CD4-positive, alpha-beta T cell treated with Interleukin-21 for 1 hour (primary cell): Measurements from ENCODE around the gene PPFIA4.

Experiments used
- DNase-seq: peaks from one replicate; pipeline ENCODE4 v3.0.0-alpha.2; 2020

Gene PPFIA4

GRCh38 chr1:203060115-203060514 is 33.8 kb downstream of the PPFIA4 start:
- no peak for DNase-seq

GRCh38 chr1:203063287-203063686 is 37.0 kb downstream of the PPFIA4 start:
- DNase-seq, result no peak

- DNase-seq, result no peak
Measured at GRCh38 chr1:203065191-203065590, 38.9 kb downstream of the PPFIA4 start.

- DNase-seq, result no peak
Measured at GRCh38 chr1:203065986-203066385, 39.7 kb downstream of the PPFIA4 start.

GRCh38 chr1:203066965-203067364 is 40.7 kb downstream of the PPFIA4 start:
- DNase-seq, result no peak

- DNase-seq, result no peak
Measured at GRCh38 chr1:203069030-203069747, 42.9 kb downstream of the PPFIA4 start.

GRCh38 chr1:203072002-203072602 is 45.8 kb downstream of the PPFIA4 start:
- DNase-seq, result no peak

GRCh38 chr1:203072911-203073310 is 46.6 kb downstream of the PPFIA4 start:
- DNase-seq, result no peak

- DNase-seq, result no peak
Measured at GRCh38 chr1:203073469-203073868, 47.2 kb downstream of the PPFIA4 start.

GRCh38 chr1:203074610-203075009 is 48.3 kb downstream of the PPFIA4 start:
- no peak for DNase-seq

- DNase-seq, result no peak
Measured at GRCh38 chr1:203075236-203076030, 49.1 kb downstream of the PPFIA4 start.

GRCh38 chr1:203076031-203076511 is 49.8 kb downstream of the PPFIA4 start:
- DNase-seq, result no peak

- no peak for DNase-seq
Measured at GRCh38 chr1:203077367-203077766, 51.1 kb downstream of the PPFIA4 start.

- DNase-seq, result no peak
Measured at GRCh38 chr1:203077956-203078355, 51.7 kb downstream of the PPFIA4 start.

GRCh38 chr1:203078478-203078877 is 52.2 kb downstream of the PPFIA4 start:
- no peak for DNase-seq

- no peak for DNase-seq
Measured at GRCh38 chr1:203080456-203080855, 54.2 kb downstream of the PPFIA4 start.

- no peak for DNase-seq
Measured at GRCh38 chr1:203081465-203082230, 55.4 kb downstream of the PPFIA4 start.

GRCh38 chr1:203082231-203082505 is 55.9 kb downstream of the PPFIA4 start:
- DNase-seq, result no peak

- no peak for DNase-seq
Measured at GRCh38 chr1:203082571-203083462, 56.5 kb downstream of the PPFIA4 start.

GRCh38 chr1:203083463-203083921 is 57.2 kb downstream of the PPFIA4 start:
- no peak for DNase-seq

- no peak for DNase-seq
Measured at GRCh38 chr1:203084588-203085527, 58.6 kb downstream of the PPFIA4 start.
